Naive B cell (primary cell): Measurements from ENCODE around the gene MYOM1. TPM values are rescaled to one million over a fixed set of nuclear protein-coding genes. Genes with fewer than 3 reads are reported as not detected.
"Not testable (repeated sequence)": the region's sequence is repeated elsewhere in the genome, so short reads cannot be mapped to it uniquely, and the experiment has no call there.

Experiments used
- ATAC-seq, 2 donors: fragments of 150-1000 bp; cut with Tn5 transposase; 2 replicates each; pipeline ENCODE4 v1.10.0; 2021; ENCODE audit warnings: low read depth in 2 of 2, mild to moderate bottlenecking in 2 of 2, moderate library complexity in 2 of 2
- DNase-seq: peaks from one replicate; pipeline ENCODE4 v3.0.0; 2022
- H3K27ac Mint-ChIP-seq, 6 donors: one replicate each; pipeline ENCODE4 v1.8.0; 2020 to 2022; ENCODE audit warnings: mild to moderate bottlenecking in 6 of 6, mixed read lengths in 6 of 6, moderate library complexity in 5 of 6, inconsistent platforms in 2 of 6
- H3K27me3 Mint-ChIP-seq, 3 donors: one replicate each; pipeline ENCODE4 v1.8.0; 2021 to 2022; ENCODE audit warnings: mixed read lengths in 3 of 3, mild to moderate bottlenecking in 1 of 3
- H3K36me3 Mint-ChIP-seq, 2 donors: one replicate each; pipeline ENCODE4 v1.8.0; 2020 to 2022; ENCODE audit warnings: mixed read lengths in 2 of 2, inconsistent platforms in 1 of 2, mild to moderate bottlenecking in 1 of 2
- H3K4me1 Mint-ChIP-seq, 3 donors: one replicate each; pipeline ENCODE4 v1.8.0; 2020 to 2022; ENCODE audit warnings: mixed read lengths in 3 of 3, inconsistent platforms in 1 of 3, mild to moderate bottlenecking in 1 of 3, moderate library complexity in 1 of 3
- H3K4me3 Mint-ChIP-seq, 8 donors: one replicate each; pipeline ENCODE4 v1.8.0; 2020 to 2022; ENCODE audit warnings: mild to moderate bottlenecking in 8 of 8, mixed read lengths in 8 of 8, moderate library complexity in 8 of 8, inconsistent platforms in 2 of 8
- H3K9me3 Mint-ChIP-seq, 7 donors: one replicate each; pipeline ENCODE4 v1.8.0; 2020 to 2022; ENCODE audit warnings: mixed read lengths in 7 of 7, mild to moderate bottlenecking in 5 of 7, inconsistent platforms in 2 of 7, moderate library complexity in 1 of 7
- polyA plus RNA-seq, 6 donors: library from polyadenylated mRNA; unstranded; fragments of 300-500 nt; fragmentation: Illumina TruSeq; gene quantifications; one replicate each; pipeline ENCODE4 v1.2.3, GENCODE V29; 2021; ENCODE audit warnings: low read depth in 6 of 6

The MYOM1 gene
- polyA plus RNA-seq, 6 donors from 2014 or later, result 0.08 to 1.5 (median 0.85) TPM; not detected in 1

- peaks cover 37 to 48% (median 38%) of the 10 kb centered on the region in 3 donors for H3K4me1 Mint-ChIP-seq
- peak overlapping the region in 4 of 6 donors; percentile 22 to 87 (median 54) for H3K27ac Mint-ChIP-seq
- peaks cover 0 to 10% (median 3%) of the 10 kb centered on the region in 3 donors for H3K27me3 Mint-ChIP-seq
- H3K9me3 Mint-ChIP-seq, result peaks cover 0 to 5% (median under 1%) of the 10 kb centered on the region in 7 donors
- no peak for ATAC-seq
- H3K36me3 Mint-ChIP-seq, result peaks cover 0 to 9% of the 10 kb centered on the region in 2 donors
- peak overlapping the region in 2 of 8 donors; percentile 13 to 16 for H3K4me3 Mint-ChIP-seq
- no peak for DNase-seq
These were observed 161.2 kb downstream of the MYOM1 start for GRCh38 chr18:3058328-3059191.

GRCh38 chr18:3057526-3057925, 162.2 kb downstream of the MYOM1 start:
- no peak for DNase-seq
- Mint-ChIP-seq H3K4me1 (peaks cover 32 to 39% (median 33%) of the 10 kb centered on the region in 3 donors), H3K27ac (peak overlapping the region in 2 of 6 donors; percentile 22 to 47), H3K36me3 (peaks cover 6 to 16% of the 10 kb centered on the region in 2 donors), H3K27me3 (peaks cover under 1 to 15% (median 3%) of the 10 kb centered on the region in 3 donors), H3K9me3 (peaks cover 0 to 10% (median 3%) of the 10 kb centered on the region in 7 donors), H3K4me3 (no peak overlapping the region)
- no peak for ATAC-seq

GRCh38 chr18:3056311-3056710, 163.5 kb downstream of the MYOM1 start:
- no peak overlapping the region for H3K4me3 Mint-ChIP-seq
- H3K9me3 Mint-ChIP-seq, result peaks cover 0 to 10% (median 4%) of the 10 kb centered on the region in 7 donors
- H3K27me3 Mint-ChIP-seq, result peaks cover 3 to 15% (median 4%) of the 10 kb centered on the region in 3 donors
- ATAC-seq, result no peak
- H3K27ac Mint-ChIP-seq, result peak overlapping the region in 2 of 6 donors; percentile 26 to 87
- DNase-seq, result no peak
- peaks cover 6 to 16% of the 10 kb centered on the region in 2 donors for H3K36me3 Mint-ChIP-seq
- H3K4me1 Mint-ChIP-seq, result peaks cover 24 to 28% (median 27%) of the 10 kb centered on the region in 3 donors

- peaks cover 0 to 10% (median 4%) of the 10 kb centered on the region in 7 donors for H3K9me3 Mint-ChIP-seq
- H3K4me3 Mint-ChIP-seq, result no peak overlapping the region
- peaks cover 19 to 23% (median 22%) of the 10 kb centered on the region in 3 donors for H3K4me1 Mint-ChIP-seq
- H3K27me3 Mint-ChIP-seq, result peaks cover 3 to 15% (median 4%) of the 10 kb centered on the region in 3 donors
- H3K27ac Mint-ChIP-seq, result no peak overlapping the region
- no peak for ATAC-seq
- peaks cover 6 to 16% of the 10 kb centered on the region in 2 donors for H3K36me3 Mint-ChIP-seq
- DNase-seq, result no peak
These were observed 164.0 kb downstream of the MYOM1 start for GRCh38 chr18:3055816-3056215.

GRCh38 chr18:3055186-3055728, 164.5 kb downstream of the MYOM1 start:
- H3K9me3 Mint-ChIP-seq, result peaks cover 0 to 10% (median 4%) of the 10 kb centered on the region in 7 donors
- ATAC-seq (no peak), DNase-seq (no peak)
- H3K36me3 Mint-ChIP-seq, result peaks cover 6 to 16% of the 10 kb centered on the region in 2 donors
- peaks cover 14 to 18% (median 16%) of the 10 kb centered on the region in 3 donors for H3K4me1 Mint-ChIP-seq
- H3K27me3 Mint-ChIP-seq, result peaks cover 3 to 15% (median 4%) of the 10 kb centered on the region in 3 donors
- H3K27ac Mint-ChIP-seq, result no peak overlapping the region
- H3K4me3 Mint-ChIP-seq, result no peak overlapping the region

GRCh38 chr18:3054780-3055179, 165.0 kb downstream of the MYOM1 start:
- Mint-ChIP-seq H3K27ac (no peak overlapping the region), H3K27me3 (peaks cover 3 to 15% (median 4%) of the 10 kb centered on the region in 3 donors), H3K36me3 (peaks cover 6 to 16% of the 10 kb centered on the region in 2 donors), H3K9me3 (peaks cover 0 to 10% (median 4%) of the 10 kb centered on the region in 7 donors), H3K4me1 (peaks cover 11 to 16% (median 12%) of the 10 kb centered on the region in 3 donors), H3K4me3 (no peak overlapping the region)
- no peak for DNase-seq
- no peak for ATAC-seq

- Mint-ChIP-seq H3K36me3 (peaks cover 6 to 16% of the 10 kb centered on the region in 2 donors), H3K27me3 (peaks cover 3 to 15% (median 4%) of the 10 kb centered on the region in 3 donors), H3K4me3 (no peak overlapping the region), H3K27ac (peak overlapping the region in 2 of 6 donors; percentile 19 to 52), H3K9me3 (peaks cover 0 to 10% (median 4%) of the 10 kb centered on the region in 7 donors), H3K4me1 (peaks cover 7 to 16% (median 12%) of the 10 kb centered on the region in 3 donors)
- DNase-seq, result no peak
- no peak for ATAC-seq
These were observed 165.6 kb downstream of the MYOM1 start for GRCh38 chr18:3054214-3054613.

- H3K27ac Mint-ChIP-seq, result peak overlapping the region in 1 of 6 donors; percentile 14
These were observed 166.7 kb downstream of the MYOM1 start for GRCh38 chr18:3053081-3053480.

GRCh38 chr18:3052411-3052758, 167.4 kb downstream of the MYOM1 start:
- Mint-ChIP-seq H3K36me3 (peaks cover 6 to 16% of the 10 kb centered on the region in 2 donors), H3K9me3 (peaks cover 0 to 10% (median 4%) of the 10 kb centered on the region in 7 donors), H3K4me3 (no peak overlapping the region), H3K27ac (peak overlapping the region in 3 of 6 donors; percentile 5 to 78 (median 53)), H3K27me3 (peaks cover 3 to 15% (median 4%) of the 10 kb centered on the region in 3 donors), H3K4me1 (peaks cover 0 to 8% (median 6%) of the 10 kb centered on the region in 3 donors)
- no peak for ATAC-seq
- DNase-seq, result no peak

More at GRCh38 chr18:3053081-3053480, 166.7 kb downstream of the MYOM1 start:
- Mint-ChIP-seq H3K36me3 (peaks cover 6 to 16% of the 10 kb centered on the region in 2 donors), H3K27me3 (peaks cover 3 to 15% (median 4%) of the 10 kb centered on the region in 3 donors), H3K4me3 (no peak overlapping the region), H3K4me1 (peaks cover 0 to 8% (median 6%) of the 10 kb centered on the region in 3 donors), H3K9me3 (peaks cover 0 to 10% (median 4%) of the 10 kb centered on the region in 7 donors)
- no peak for DNase-seq
- no peak for ATAC-seq

- Mint-ChIP-seq H3K4me3 (no peak overlapping the region), H3K36me3 (peaks cover 6 to 16% of the 10 kb centered on the region in 2 donors), H3K9me3 (peaks cover 0 to 10% (median 4%) of the 10 kb centered on the region in 7 donors), H3K27ac (peak overlapping the region in 2 of 6 donors; percentile 23 to 53), H3K4me1 (peaks cover 0 to 7% (median 6%) of the 10 kb centered on the region in 3 donors), H3K27me3 (peaks cover 3 to 15% (median 4%) of the 10 kb centered on the region in 3 donors)
- no peak for ATAC-seq
- DNase-seq, result no peak
These were observed 167.9 kb downstream of the MYOM1 start for GRCh38 chr18:3051718-3052410.

- Mint-ChIP-seq H3K4me1 (peaks cover 6 to 10% (median 8%) of the 10 kb centered on the region in 3 donors), H3K36me3 (peaks cover 6 to 16% of the 10 kb centered on the region in 2 donors), H3K27me3 (peaks cover 3 to 15% (median 4%) of the 10 kb centered on the region in 3 donors)
- not testable (repeated sequence) for DNase-seq, ATAC-seq, H3K4me3 Mint-ChIP-seq, H3K9me3 Mint-ChIP-seq, H3K27ac Mint-ChIP-seq
These were observed 169.8 kb downstream of the MYOM1 start for GRCh38 chr18:3049897-3050454.

- DNase-seq (no peak), ATAC-seq (no peak)
- peaks cover 0 to 7% (median 4%) of the 10 kb centered on the region in 7 donors for H3K9me3 Mint-ChIP-seq
- H3K4me3 Mint-ChIP-seq, result no peak overlapping the region
- peaks cover 6 to 8% of the 10 kb centered on the region in 2 donors for H3K36me3 Mint-ChIP-seq
- H3K27me3 Mint-ChIP-seq, result peaks cover 0 to 7% (median 4%) of the 10 kb centered on the region in 3 donors
- H3K27ac Mint-ChIP-seq, result peak overlapping the region in 2 of 6 donors; percentile 44 to 85
- H3K4me1 Mint-ChIP-seq, result peaks cover 5 to 13% (median 11%) of the 10 kb centered on the region in 3 donors
These were observed 170.9 kb downstream of the MYOM1 start for GRCh38 chr18:3048820-3049349.
